ENCODE results near the gene GPR21. TPM values are rescaled to one million over a fixed set of nuclear protein-coding genes. Genes with fewer than 3 reads are reported as not detected.

The GPR21 gene
- total and polyA plus RNA-seq, 8 donors = 0.16 to 0.97 (median 0.55) TPM; not detected in 3

- no peaks in the 10 kb centered on the region for H3K27me3 ChIP-seq
Measured at GRCh38 chr9:123028136-123028535, 5.3 kb upstream of the GPR21 start.

GRCh38 chr9:123028973-123029372, 4.5 kb upstream of the GPR21 start:
- TF ChIP-seq CTCF (IDR thresholded peaks at IDR 0.05) = no peak
- DNase-seq (no peak), FAIRE-seq (no peak), ATAC-seq (no peak)
- H3K4me3 ChIP-seq = no peak overlapping the region
- no peaks in the 10 kb centered on the region for H3K4me1 ChIP-seq
- WGBS, 2 donors = 96 to 97% methylated on average over 3 of the region's 3 CpGs
- intact Hi-C loops (cut with DNase I) = no loop called here
- H3K27ac ChIP-seq = no peak overlapping the region
- H3K27me3 ChIP-seq = no peaks in the 10 kb centered on the region
- H3K36me3 ChIP-seq = no peaks in the 10 kb centered on the region
- no peaks in the 10 kb centered on the region for H3K9me3 ChIP-seq

More at GRCh38 chr9:123028136-123028535, 5.3 kb upstream of the GPR21 start:
- no peak overlapping the region for H3K27ac ChIP-seq
- intact Hi-C loops (cut with DNase I) = no loop called here
- ATAC-seq (no peak), FAIRE-seq (no peak), DNase-seq (no peak)
- no peak overlapping the region for H3K4me3 ChIP-seq
- no peak for TF ChIP-seq CTCF (IDR thresholded peaks at IDR 0.05)
- no peaks in the 10 kb centered on the region for H3K9me3 ChIP-seq
- peaks cover 0 to 6% (median 0%) of the 10 kb centered on the region in 3 donors for H3K36me3 ChIP-seq
- H3K4me1 ChIP-seq = no peaks in the 10 kb centered on the region

- intact Hi-C loops (cut with DNase I) = no loop called here
- H3K27me3 ChIP-seq = no peaks in the 10 kb centered on the region
- no peak overlapping the region for H3K4me3 ChIP-seq
- ATAC-seq (no peak), DNase-seq (no peak), FAIRE-seq (no peak)
- H3K9me3 ChIP-seq = no peaks in the 10 kb centered on the region
- H3K36me3 ChIP-seq = peaks cover 0 to 7% (median 0%) of the 10 kb centered on the region in 3 donors
- no peak overlapping the region for H3K27ac ChIP-seq
- WGBS, 2 donors = 79 to 88% methylated on average over 1 of the region's 1 CpG
- H3K4me1 ChIP-seq = no peaks in the 10 kb centered on the region
- TF ChIP-seq CTCF (IDR thresholded peaks at IDR 0.05) = no peak
Measured at GRCh38 chr9:123031963-123032362, 1.5 kb upstream of the GPR21 start.

GRCh38 chr9:123033864-123034601, 566 bp downstream of the GPR21 start:
- DNase-seq (no peak), ATAC-seq (no peak), FAIRE-seq (no peak)
- no peaks in the 10 kb centered on the region for H3K9me3 ChIP-seq
- 82 to 84% methylated on average over 8 of the region's 8 CpGs for WGBS, 2 donors
- no peak overlapping the region for H3K4me3 ChIP-seq
- H3K27me3 ChIP-seq = no peaks in the 10 kb centered on the region
- intact Hi-C loops (cut with DNase I) = no loop called here
- H3K4me1 ChIP-seq = no peaks in the 10 kb centered on the region
- H3K27ac ChIP-seq = no peak overlapping the region
- peaks cover 0 to 7% (median 0%) of the 10 kb centered on the region in 3 donors for H3K36me3 ChIP-seq
- TF ChIP-seq CTCF (IDR thresholded peaks at IDR 0.05) = no peak

- H3K4me3 ChIP-seq = no peak overlapping the region
- ATAC-seq = no peak
- peaks cover 0 to 7% (median 0%) of the 10 kb centered on the region in 3 donors for H3K36me3 ChIP-seq
- intact Hi-C loops (cut with DNase I) = no loop called here
- no peaks in the 10 kb centered on the region for H3K27me3 ChIP-seq
- WGBS, 2 donors = 89 to 93% methylated on average over 13 of the region's 13 CpGs
- FAIRE-seq = no peak
- H3K27ac ChIP-seq = no peak overlapping the region
- no peak for DNase-seq
- H3K4me1 ChIP-seq = no peaks in the 10 kb centered on the region
- H3K9me3 ChIP-seq = no peaks in the 10 kb centered on the region
- no peak for TF ChIP-seq CTCF (IDR thresholded peaks at IDR 0.05)
Measured at GRCh38 chr9:123034881-123035510, 1.5 kb downstream of the GPR21 start.

All from pancreas (tissue), 10 donors.